Retinal pigment epithelial cell (primary cell): ENCODE measurements around the gene SAMD14.

Source experiments
- DNase-seq: peaks from one replicate; pipeline ENCODE4 v3.0.0-alpha.2; 2010; ENCODE audit warnings: low read depth
- H3K4me3 ChIP-seq: 2 replicates; pipeline ENCODE4 v1.5.1; 2011; ENCODE audit warnings: mild to moderate bottlenecking, low read length, control low read depth, moderate library complexity
- TF ChIP-seq, protein P1 (sequence below): conservative IDR thresholded peaks from 2 replicates; pipeline ENCODE4 v1.5.1; 2011; ENCODE audit warnings: low read depth, low read length, control low read depth, inconsistent platforms

SAMD14 gene

DNA sequence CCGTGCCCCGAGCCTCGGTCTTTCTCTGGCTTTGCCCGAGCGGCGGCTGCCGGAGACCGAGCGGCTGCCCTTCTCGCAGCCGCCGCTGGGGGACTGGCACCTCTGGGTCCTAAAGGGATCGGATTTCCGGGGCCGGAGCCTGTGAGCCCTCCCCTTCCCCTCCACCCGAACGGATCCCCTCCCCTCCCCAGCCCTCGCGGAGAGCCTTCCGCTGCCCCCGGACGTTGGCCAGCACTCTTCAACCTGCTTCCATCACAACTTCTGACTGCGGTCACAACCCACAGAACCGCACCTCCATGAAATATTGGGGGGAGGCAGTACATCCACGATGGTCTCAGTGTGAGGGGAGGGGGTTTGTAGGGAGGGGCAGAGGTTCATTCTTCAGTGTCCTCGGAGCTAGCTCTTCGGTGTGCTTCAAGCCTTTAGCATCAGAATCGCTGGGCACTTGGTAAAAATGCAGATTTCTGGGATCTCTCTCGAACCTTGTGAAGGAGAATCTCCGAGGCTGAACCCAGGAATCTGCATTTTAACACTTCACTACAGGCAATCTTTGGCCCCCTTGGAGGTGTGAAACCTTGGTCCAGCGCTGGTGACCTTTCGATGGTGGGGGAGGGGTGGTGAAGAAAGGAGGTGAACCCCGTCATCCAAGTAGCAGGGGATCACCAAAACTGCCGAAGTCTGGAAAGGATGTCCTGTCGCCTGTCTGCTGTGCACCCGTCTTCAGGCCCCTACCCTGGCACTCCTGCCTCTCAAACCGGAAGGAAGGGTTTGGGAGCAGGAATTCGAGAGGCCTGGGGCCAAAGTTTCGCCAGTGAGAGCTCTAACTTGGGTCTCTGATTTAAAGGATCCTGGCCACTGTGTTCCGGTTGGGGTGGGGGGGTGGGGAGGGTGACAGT is 21.3 kb upstream of the SAMD14 start:
- H3K4me3 ChIP-seq = peak overlapping the region; percentile 77
- DNase-seq = no peak
- TF ChIP-seq, protein P1, sequence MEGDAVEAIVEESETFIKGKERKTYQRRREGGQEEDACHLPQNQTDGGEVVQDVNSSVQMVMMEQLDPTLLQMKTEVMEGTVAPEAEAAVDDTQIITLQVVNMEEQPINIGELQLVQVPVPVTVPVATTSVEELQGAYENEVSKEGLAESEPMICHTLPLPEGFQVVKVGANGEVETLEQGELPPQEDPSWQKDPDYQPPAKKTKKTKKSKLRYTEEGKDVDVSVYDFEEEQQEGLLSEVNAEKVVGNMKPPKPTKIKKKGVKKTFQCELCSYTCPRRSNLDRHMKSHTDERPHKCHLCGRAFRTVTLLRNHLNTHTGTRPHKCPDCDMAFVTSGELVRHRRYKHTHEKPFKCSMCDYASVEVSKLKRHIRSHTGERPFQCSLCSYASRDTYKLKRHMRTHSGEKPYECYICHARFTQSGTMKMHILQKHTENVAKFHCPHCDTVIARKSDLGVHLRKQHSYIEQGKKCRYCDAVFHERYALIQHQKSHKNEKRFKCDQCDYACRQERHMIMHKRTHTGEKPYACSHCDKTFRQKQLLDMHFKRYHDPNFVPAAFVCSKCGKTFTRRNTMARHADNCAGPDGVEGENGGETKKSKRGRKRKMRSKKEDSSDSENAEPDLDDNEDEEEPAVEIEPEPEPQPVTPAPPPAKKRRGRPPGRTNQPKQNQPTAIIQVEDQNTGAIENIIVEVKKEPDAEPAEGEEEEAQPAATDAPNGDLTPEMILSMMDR = peak; percentile 59

DNA sequence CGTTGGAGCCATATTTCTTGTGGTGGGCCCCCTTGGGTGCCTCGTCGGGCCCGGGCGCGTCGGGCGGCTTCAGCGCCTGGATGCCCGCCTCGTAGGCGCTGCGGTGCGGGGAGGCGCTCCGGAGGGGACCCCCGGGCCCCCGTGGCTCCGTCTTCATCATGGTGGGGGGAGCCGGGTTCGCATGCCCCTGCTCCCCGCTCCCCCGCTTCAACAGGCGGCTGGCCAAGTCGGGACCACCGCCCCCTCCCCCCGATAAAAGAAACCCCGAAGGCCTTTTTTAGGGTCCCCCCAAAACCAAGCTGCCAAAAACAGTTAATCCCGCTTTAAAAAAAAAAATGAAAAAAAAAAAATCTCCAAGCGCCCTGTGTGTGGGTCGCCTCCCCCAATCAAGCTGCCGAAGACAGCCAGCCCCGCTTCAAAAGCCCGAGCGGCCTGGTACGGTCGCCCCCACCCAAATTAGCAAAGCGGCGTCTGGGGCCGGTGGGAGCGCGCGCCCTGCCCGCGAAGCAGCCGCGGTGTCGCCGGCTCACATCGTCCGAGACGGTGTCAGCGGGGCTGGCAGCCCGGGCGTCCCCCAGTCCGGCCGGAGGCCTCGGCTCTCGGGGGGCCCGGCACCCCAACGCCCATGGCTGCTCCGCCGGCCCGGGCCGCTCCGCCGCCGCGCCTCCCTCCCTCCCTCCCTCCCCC is 20.5 kb upstream of the SAMD14 start, which contains the start of gene PPP1R9B:
PPP1R9B (minus strand) TSS at position 324 of the 687 bp plus-strand sequence; CDS start at position 160, 164 bp downstream.
- TF ChIP-seq, protein P1 = no peak
- H3K4me3 ChIP-seq = peak within 1 kb of the TSS; percentile 77
- DNase-seq = no peak

DNA sequence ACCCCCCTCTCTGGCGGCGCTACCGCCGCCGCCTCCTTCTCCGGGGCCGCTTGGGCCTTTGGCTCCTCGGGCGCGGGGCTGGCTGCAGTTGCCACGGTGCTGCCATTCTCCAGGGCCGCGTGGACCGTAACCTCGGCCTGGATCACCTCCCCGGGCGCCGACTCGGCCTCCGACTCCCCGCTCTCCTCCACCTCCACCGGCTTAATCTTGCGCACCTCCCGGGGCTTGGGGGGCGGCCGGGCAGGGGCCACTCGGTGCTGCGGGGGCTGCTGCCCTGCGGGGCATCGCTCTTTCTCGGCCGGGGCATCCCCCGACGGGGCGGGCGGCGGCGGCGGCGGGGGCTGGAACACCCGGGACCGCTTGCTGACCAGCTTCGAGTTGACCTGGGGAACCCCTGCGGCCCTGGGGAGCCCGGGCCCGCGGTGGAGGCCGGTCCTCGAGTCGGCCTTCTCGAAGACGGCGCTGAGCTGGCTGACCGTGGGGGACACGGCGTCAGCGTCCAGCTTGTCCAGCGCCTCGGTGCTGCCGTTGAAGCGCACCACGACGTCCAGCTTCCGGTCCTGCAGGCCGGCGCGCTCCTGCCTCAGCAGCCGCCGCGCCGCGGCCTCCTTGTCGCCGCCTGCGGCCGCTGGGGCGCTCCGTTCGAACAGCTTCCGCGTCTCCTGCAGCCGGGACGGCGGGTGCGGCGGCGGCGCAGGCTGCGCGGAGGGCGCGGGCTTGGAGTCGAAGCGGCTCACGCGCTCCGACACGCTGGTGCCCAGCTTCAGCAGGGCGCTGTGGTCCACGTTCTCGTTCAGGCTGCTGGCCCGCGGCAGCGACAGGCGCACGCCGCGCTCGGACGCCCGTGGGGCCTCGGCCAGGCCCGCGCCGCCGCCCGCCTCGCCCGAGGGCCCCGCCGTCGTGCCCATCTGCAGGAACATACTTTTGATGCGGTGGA is 19.7 kb upstream of the SAMD14 start:
- TF ChIP-seq, protein P1 = no peak
- DNase-seq = no peak
- H3K4me3 ChIP-seq = peak overlapping the region; percentile 77

DNA sequence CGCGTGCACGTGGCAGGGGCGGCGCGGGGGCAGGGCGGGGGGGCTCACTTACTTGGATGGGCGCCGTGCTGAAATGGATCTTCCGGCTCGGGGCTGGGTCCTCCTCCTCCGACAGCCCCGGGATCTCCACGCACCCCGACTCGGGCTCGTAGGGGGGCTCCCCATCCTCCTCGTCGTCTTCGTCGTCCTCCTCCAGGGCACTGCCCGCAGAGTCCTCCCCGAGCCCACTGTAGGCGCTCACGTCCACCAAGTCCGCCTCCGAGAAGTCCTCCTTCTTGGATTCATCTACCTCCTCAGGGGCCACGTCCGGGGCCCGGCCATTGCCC is 19.1 kb upstream of the SAMD14 start:
- H3K4me3 ChIP-seq = peak overlapping the region; percentile 77
- TF ChIP-seq, protein P1 = no peak
- no peak for DNase-seq

DNA sequence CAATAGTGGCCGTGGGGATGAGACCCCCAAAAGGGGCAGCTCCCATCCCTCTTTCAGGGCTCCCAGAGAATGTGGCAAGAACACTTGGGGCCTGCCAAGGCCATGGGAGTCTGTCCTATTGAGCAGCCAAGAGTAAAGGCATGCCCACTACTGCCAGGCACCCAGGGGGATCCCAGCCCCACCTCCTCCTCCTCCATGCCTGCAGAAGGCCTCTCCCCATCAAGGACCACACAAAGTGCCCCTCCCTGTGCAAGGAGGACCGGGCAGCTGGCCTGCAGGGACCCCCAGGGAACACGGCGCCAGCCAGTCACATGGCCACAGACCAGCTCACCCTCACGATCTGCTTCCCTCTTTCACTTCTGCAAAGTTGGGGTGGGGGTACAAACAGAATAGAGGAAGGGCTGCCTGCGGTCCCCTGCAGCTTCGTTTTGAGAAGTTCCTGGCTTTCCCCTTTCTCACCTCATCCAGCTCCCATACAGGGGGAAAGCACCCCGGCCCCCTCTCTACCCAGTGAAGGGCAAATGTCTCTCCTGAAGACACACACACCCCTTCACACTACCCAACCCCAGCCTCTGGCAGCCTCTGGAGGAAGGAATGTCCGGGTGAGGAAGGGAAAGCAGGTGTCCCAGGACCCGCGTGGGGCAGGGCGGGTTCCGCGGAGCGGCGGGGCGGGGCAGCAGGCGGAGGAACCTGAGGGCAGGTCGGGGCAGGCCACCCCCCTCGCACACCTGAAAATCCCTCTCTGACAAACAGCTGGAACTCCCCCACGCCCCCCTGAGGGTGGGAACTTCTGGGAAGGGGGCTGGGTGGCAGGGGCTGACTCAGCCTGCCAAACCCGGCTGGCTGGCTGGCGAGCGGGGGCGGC is 18.5 kb upstream of the SAMD14 start:
- TF ChIP-seq, protein P1 = peak; percentile 30
- no peak for DNase-seq
- peak overlapping the region; percentile 77 for H3K4me3 ChIP-seq

DNA sequence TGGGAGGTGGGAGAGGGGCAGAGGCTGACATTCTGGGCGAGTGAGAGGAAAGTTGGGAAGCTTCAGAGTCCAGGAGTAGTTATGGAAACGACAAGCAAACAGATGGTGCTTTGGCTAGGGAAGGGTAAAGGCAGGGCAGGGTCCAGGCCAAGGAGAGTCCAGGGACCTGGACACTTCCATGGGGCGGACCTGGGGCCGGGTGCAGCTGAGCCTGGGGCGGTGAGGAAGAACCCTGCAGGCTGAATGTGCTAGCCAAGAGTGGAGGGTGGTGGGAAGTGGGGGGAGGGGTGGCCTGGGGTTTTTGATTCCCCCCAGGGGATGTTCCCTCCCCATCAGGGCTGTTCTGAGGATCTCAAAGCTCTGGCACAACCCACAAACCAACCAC is 17.9 kb upstream of the SAMD14 start:
- DNase-seq = no peak
- TF ChIP-seq, protein P1 = no peak
- H3K4me3 ChIP-seq = peak overlapping the region; percentile 77
